NCI-H187 treated with DMSO at 0.1 percent for 48 hours (cell line): Measurements from ENCODE around the gene PCDH9.
"Not testable (repeated sequence)": the region's sequence is repeated elsewhere in the genome, so short reads cannot be mapped to it uniquely, and the experiment has no call there.

ENCODE experiments used
- DNase-seq: peaks from one replicate; lab custom pipeline; 2025; lab: John Stamatoyannopoulos, UW

PCDH9 gene

DNA sequence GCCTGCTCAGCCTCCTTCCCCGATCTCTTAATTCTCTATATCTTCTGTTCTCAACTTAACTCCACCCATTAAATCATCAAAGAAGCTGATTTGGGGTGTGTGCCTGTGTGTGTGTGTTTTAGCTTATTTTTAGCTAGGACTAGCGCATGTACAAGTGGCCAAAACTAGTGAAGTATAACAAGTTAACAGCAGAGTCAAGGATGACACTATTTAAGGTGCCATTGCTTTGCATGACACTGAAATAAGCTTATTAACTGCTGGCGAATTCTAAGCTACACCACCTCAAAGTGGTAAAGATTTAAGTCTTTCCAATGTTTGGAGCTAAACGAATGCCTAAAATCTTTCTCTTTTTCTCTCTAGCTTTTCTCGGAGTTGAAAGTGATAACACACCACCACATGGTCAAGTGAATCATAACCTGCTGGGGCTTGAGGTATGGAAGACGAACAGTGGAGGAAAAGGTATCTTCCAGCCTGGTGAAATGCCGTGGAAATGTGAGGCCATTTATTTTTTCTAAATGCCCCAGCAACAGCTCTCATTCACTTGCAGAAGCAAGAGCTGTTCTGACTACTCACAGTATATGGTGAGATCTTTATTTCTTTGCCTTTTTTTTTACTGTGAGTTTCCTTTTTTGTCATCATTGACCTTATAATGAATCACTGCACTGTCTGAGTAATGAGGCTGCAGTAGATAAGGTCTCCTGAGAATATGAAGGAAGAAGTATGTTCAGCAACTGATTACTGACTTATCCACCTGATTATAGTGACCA, 570.3 kb downstream of the PCDH9 start:
- DNase-seq = no peak

- no peak for DNase-seq
These were observed 570.9 kb downstream of the PCDH9 start for GRCh38 chr13:66659286-66659685.

- no peak for DNase-seq
These were observed 572.8 kb downstream of the PCDH9 start for GRCh38 chr13:66657165-66657881.

- DNase-seq = no peak
These were observed 574.2 kb downstream of the PCDH9 start for GRCh38 chr13:66655847-66656454.

GRCh38 chr13:66644855-66645460, 585.2 kb downstream of the PCDH9 start:
- no peak for DNase-seq

DNA sequence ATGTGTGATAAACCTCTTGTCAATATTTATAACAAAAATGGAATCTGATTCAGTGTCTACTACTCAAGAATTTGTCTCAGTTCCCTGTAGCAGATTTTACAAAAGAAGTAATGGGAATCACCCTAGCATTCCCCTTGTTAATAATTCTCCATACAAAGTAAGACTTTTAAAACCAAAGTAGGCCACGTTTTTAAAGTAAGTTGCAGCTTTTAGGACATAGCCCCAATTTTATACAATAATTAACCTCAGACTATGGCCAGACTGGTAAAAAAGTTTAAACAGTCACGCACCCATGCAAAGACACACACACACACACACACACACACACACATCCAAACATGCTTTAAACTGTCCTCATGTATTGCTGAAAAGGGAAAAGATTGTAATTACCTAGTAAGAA, 589.9 kb downstream of the PCDH9 start:
- DNase-seq = no peak

- DNase-seq = no peak
These were observed 591.1 kb downstream of the PCDH9 start for GRCh38 chr13:66639044-66639443.

DNA sequence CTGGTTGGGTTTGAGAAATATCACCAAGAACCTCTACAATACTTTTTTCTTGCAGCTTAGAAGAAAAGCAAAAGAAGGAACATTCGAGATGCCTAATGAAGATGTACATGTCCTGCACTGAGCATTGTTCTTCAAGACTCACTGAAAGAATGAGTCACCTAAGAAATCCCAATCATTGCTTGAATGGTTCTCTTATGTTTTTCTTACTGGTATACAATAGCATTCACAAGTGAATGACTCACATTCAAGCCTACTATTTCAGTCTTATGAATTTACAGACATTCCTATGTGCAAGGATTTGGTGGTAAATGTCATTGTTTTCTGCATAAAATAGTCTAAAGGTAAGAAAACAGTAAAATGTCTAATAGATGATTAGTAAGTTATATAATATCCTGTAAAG, 594.6 kb downstream of the PCDH9 start:
- DNase-seq = no peak

- no peak for DNase-seq
These were observed 595.8 kb downstream of the PCDH9 start for GRCh38 chr13:66634384-66634783.

GRCh38 chr13:66627512-66627911, 602.6 kb downstream of the PCDH9 start:
- no peak for DNase-seq

GRCh38 chr13:66624302-66624701, 605.8 kb downstream of the PCDH9 start:
- no peak for DNase-seq

DNA sequence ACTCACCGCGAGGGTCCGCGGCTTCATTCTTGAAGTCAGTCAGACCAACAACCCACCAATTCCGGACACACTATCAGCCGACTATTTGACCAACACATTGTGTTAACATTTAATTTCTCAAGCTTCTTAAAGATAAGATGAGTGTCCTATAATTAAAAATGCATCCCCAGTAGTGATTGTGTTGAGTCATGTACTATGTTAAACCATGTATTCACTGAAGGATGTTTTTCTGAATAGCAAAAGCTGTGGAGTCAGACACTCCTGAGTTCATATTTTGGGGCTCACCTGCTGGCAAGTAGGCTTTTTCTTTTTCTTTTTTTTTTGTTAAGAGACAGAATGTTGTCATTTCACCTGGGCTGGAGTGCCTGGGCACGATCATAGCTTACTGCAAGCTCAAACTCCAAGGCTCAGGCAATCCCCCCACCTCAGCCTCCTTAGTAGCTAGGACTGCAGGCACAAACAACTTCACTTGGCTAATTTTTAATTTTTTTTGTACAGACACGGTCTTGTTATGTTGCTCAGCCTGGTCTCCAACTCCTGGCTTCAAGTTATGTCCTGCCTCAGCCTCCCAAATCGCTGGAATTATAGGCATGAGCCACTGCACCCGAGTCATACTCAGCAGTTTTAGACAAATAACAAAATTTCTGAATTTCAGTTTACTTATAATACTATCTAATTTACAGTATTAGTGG, 606.9 kb downstream of the PCDH9 start:
- DNase-seq = no peak

DNA sequence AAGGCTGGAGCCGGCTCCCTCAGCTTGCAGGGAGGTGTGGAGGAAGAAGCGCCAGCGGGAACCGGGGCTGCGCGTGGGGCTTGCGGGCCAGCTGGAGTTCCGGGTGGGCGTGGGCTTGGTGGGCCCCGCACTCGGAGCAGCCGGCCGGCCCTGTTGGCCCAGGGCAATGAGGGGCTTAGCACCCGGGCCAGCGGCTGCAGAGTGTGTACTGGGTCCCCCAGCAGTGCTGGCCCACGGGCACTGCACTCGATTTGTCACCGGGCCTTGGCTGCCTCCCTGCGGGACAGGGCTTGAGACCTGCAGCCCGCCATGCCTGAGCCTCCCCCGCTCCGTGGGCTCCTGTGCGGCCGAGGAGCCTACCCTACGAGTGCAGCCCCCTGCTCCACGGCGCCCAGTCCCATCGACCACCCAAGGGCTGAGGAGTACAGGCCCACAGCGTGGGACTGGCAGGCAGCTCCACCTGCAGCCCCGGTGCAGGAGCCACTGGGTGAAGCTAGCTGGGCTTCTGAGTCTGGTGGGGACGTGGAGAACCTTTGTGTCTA, 608.2 kb downstream of the PCDH9 start:
- not testable (repeated sequence) for DNase-seq

GRCh38 chr13:66618702-66619101, 611.4 kb downstream of the PCDH9 start:
- no peak for DNase-seq

DNA sequence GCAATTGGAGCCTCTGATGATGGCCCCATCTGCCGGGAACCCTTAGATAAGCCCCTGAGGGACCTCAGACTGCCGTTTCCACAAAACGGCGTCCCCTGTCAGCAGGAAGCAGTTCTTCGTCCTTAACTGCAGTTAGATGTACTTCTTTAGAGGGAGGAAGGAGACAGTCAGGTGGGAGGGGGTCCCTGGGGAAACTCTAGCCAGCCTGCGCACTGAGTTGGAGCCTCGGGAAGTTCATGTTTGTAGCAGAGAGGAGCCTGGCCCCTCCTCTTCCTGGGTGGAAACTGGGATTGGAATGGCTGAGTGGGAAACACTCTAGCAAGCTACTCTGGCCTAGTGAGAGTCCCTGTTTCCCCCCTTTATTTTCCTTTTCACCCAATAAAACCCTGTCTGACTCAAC, 612.4 kb downstream of the PCDH9 start:
- DNase-seq = no peak

DNA sequence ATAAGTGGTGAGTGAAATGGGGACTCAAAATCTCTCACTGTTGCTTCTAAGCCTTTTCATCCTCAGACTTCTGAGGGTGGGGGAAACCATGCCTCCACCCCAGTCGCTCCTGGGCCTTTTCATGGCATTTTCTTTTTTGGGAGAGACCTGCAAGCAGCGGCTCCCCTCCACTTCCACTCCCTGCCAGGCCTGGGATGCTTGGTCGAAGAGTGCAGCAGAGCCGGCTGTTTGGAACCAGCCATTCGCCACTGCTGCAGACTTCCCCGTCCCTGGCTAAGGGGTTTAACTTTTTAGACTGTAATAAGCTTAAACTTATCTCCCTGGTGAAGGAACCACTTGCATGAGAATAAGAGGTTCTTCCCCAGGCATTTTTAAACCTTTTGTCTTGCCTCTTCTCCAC, 617.2 kb downstream of the PCDH9 start:
- DNase-seq = no peak

GRCh38 chr13:66586489-66586888, 643.6 kb downstream of the PCDH9 start:
- no peak for DNase-seq

DNA sequence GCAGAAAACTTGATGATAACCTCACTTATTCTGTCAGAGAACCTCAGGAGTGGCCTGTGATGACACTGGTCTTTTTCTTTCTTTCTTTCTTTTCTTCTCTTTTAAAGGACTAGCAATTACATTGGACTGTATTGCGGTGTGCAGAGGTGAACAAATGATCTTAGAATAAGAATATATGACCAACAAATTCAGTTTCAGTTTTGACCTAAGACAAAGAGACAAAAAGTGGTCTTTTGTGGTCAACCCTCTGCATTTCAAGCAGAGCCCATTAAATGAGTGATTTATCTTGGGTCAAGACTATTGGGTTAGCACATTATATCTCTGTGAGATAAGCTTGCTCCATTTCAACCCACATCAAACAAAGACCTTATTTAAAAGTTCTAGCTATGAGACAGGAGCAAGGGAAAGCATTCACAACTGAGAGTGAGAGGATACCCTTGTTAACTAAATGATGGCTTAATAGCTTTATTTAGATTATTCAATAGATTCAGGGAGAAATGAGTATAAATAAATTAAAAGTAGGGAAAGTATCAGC, 644.4 kb downstream of the PCDH9 start:
- no peak for DNase-seq

- no peak for DNase-seq
These were observed 648.5 kb downstream of the PCDH9 start for GRCh38 chr13:66581675-66582074.

DNA sequence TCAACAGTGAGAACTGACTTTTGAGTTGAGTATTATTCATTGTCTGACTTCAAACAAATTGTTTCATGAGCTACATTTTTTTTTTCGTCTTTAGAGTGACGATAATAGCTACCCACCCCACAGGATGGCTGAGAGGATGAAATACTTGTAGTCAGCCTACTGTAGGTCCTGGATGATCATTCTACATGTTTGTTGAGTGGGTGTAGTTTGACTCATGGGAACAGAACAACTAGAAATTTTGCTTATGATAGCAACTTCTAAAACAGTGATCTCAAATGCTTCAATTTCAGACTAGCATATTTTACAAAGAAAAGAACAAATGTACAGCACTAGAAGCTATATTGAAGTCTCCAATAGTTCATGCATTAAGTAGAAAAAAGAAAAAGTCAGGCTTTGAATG, 651.8 kb downstream of the PCDH9 start:
- DNase-seq = no peak

GRCh38 chr13:66577358-66577757, 652.8 kb downstream of the PCDH9 start:
- no peak for DNase-seq

DNA sequence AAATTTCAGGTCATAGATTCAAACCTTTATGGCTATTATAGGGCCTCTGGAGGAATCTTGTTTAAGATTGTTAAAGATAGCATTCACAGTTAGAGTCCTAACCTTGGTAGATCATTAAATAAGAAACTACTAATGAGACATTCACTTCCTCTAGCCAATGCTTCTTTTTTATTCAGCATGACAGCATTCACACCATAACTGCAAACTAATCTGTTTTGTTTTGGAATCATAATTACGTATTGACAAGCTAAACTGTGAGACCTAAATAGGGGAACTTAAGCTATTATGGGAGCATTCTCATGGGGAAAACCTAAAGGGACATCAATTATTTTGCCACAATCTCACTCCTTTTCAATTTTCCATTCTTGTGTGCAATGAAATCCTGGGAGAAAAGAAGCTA, 653.8 kb downstream of the PCDH9 start:
- no peak for DNase-seq
